Transverse colon (tissue), 4 donors: ENCODE results near the gene CADM4.

ENCODE experiments used
- EP300 ChIP-seq: sonication (generic); formaldehyde crosslinking; IDR thresholded peaks from one replicate; pipeline ENCODE4 v1.6.1; 2017; ENCODE audit warnings: antibody characterized with exemption, low read depth
- POLR2A ChIP-seq: fragments of 450-650 bp; IDR thresholded peaks from one replicate; pipeline ENCODE4 v1.6.1; 2016; ENCODE audit warnings: antibody characterized with exemption, mild to moderate bottlenecking, moderate library complexity
- POLR2AphosphoS5 ChIP-seq, 3 donors: sonication (generic); formaldehyde crosslinking; IDR thresholded peaks; one replicate each; pipeline ENCODE4 v1.6.1; 2016; ENCODE audit warnings: antibody characterized with exemption in 3 of 3
- TF ChIP-seq, protein P1 (sequence below), 5 experiments: fragments of 200-600 bp in 3 of 5; fragments of 450-650 bp in 2 of 5; sonication (generic) in 3 of 5; IDR thresholded peaks; 1 replicate in 2 of 5; 2 replicates in 3 of 5; pipeline ENCODE4 v1.5.1; 2016 to 2017; ENCODE audit warnings: antibody characterized with exemption in 5 of 5, inconsistent platforms in 3 of 5, mild to moderate bottlenecking in 2 of 5, moderate library complexity in 1 of 5

DNA sequence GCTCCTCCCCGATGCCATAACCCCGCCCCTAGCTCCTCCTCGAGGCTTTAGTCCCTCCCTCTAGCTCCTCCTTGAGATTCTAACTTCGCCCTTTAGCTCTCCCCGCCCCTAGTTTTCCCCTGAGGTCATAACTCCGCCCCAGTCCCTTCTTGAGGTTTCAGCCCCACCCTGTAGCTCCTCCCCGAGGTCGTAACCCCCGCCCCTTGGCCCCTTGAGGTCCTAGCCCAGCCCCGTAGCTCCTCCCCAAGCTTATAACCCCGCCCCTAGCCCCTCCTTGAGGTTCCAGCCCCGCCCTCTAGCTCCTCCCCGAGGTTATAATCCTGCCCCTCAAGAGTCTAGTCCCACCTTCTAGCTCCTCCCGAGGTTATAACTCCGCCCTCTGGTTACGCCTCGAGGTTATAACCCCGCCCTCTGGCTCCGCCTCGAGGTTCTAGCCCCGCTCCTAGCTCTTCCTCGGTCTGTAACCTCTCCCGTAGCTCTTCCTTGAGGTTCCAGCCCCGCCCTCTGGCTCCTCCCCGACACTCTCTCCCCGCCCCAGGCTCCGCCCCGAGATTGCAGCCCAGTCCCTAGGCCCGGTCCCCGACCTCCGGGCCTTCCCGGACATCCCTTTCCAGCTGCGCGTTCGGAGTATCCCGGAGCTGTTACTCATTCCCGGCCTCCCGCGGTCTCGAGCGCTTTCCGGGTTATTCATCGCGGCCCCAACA is 28.9 kb upstream of the CADM4 start:
- TF ChIP-seq, protein P1, sequence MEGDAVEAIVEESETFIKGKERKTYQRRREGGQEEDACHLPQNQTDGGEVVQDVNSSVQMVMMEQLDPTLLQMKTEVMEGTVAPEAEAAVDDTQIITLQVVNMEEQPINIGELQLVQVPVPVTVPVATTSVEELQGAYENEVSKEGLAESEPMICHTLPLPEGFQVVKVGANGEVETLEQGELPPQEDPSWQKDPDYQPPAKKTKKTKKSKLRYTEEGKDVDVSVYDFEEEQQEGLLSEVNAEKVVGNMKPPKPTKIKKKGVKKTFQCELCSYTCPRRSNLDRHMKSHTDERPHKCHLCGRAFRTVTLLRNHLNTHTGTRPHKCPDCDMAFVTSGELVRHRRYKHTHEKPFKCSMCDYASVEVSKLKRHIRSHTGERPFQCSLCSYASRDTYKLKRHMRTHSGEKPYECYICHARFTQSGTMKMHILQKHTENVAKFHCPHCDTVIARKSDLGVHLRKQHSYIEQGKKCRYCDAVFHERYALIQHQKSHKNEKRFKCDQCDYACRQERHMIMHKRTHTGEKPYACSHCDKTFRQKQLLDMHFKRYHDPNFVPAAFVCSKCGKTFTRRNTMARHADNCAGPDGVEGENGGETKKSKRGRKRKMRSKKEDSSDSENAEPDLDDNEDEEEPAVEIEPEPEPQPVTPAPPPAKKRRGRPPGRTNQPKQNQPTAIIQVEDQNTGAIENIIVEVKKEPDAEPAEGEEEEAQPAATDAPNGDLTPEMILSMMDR (IDR thresholded peaks at IDR 0.05), result no peak
- TF ChIP-seq POLR2A (peak; percentile 98), POLR2AphosphoS5 (IDR thresholded peaks at IDR 0.05) (peak; percentile 91 to 97 (median 95)), EP300 (no peak)
